WTC11 (cell line): Measurements from ENCODE around the gene CYLD. TPM values are rescaled to one million over a fixed set of nuclear protein-coding genes. Genes with fewer than 3 reads are reported as not detected.

Experiments
- ATAC-seq: fragments of 200-7000 bp; cut with Tn5 transposase; 2 replicates; pipeline ENCODE4 v1.10.0; 2021; ENCODE audit warnings: mild to moderate bottlenecking, moderate library complexity
- Bru-seq: library from RNA; stranded (reverse); fragments of 400-500 nt; gene quantifications from one replicate; lab custom pipeline; 2021; lab: Mats Ljungman, UMichigan
- CTCF ChIA-PET: fragments of 300-600 bp; sonication (Branson Sonifier 250); formaldehyde crosslinking; loops from one replicate; lab custom pipeline; 2021; ENCODE audit warnings: antibody characterized with exemption; lab: Charles Lee
- POLR2A ChIA-PET: fragments of 350-600 bp; sonication (Branson Sonifier 250); formaldehyde crosslinking; loops from one replicate; lab custom pipeline; 2021; ENCODE audit warnings: antibody characterized with exemption; lab: Charles Lee
- DNase-seq: peaks from one replicate; pipeline ENCODE4 v3.0.0; 2021; ENCODE audit warnings: low spot score
- H3K27ac Mint-ChIP-seq: 2 replicates; pipeline ENCODE4 v1.8.0; 2021; ENCODE audit warnings: mixed read lengths
- H3K27me3 Mint-ChIP-seq: 2 replicates; pipeline ENCODE4 v1.8.0; 2021; ENCODE audit warnings: low read depth, mild to moderate bottlenecking, moderate library complexity, mixed read lengths
- H3K36me3 Mint-ChIP-seq: 2 replicates; pipeline ENCODE4 v1.8.0; 2021; ENCODE audit warnings: mixed read lengths
- H3K4me1 Mint-ChIP-seq: 2 replicates; pipeline ENCODE4 v1.8.0; 2022; ENCODE audit warnings: mixed read lengths
- H3K4me3 Mint-ChIP-seq: 2 replicates; pipeline ENCODE4 v1.8.0; 2021; ENCODE audit warnings: mild to moderate bottlenecking, moderate library complexity, mixed read lengths
- H3K9me3 Mint-ChIP-seq: 2 replicates; pipeline ENCODE4 v1.8.0; 2021; ENCODE audit warnings: mixed read lengths
- CBFB ChIP-seq: sonication (generic); formaldehyde crosslinking; IDR thresholded peaks from 2 replicates; pipeline ENCODE4 v1.8.1; 2022; ENCODE audit warnings: mild to moderate bottlenecking, low read depth, missing genetic modification reagents
- CREB1 ChIP-seq: sonication (generic); formaldehyde crosslinking; IDR thresholded peaks from 2 replicates; pipeline ENCODE4 v1.8.0; 2023; ENCODE audit warnings: mild to moderate bottlenecking, missing genetic modification reagents
- CREM ChIP-seq: sonication (generic); formaldehyde crosslinking; IDR thresholded peaks from 2 replicates; pipeline ENCODE4 v1.8.1; 2022; ENCODE audit warnings: mild to moderate bottlenecking, missing genetic modification reagents, moderate library complexity
- FOXK1 ChIP-seq: sonication (generic); formaldehyde crosslinking; IDR thresholded peaks from 2 replicates; pipeline ENCODE4 v1.8.0; 2022; ENCODE audit warnings: mild to moderate bottlenecking, moderate library complexity, missing genetic modification reagents
- KAT7 ChIP-seq: sonication (generic); formaldehyde crosslinking; IDR thresholded peaks from 2 replicates; pipeline ENCODE4 v1.8.1; 2023; ENCODE audit warnings: missing genetic modification reagents, mild to moderate bottlenecking, borderline replicate concordance
- MXD4 ChIP-seq: fragments of 250-450 bp; sonication (Bioruptor Pico); IDR thresholded peaks from 2 replicates; pipeline ENCODE4 v1.8.0; 2021; ENCODE audit warnings: mild to moderate bottlenecking, moderate library complexity, borderline replicate concordance
- NFYB ChIP-seq: sonication (generic); formaldehyde crosslinking; conservative IDR thresholded peaks from 2 replicates; pipeline ENCODE4 v1.8.0; 2022; ENCODE audit warnings: low read depth, missing genetic modification reagents
- RELA ChIP-seq: sonication (generic); formaldehyde crosslinking; IDR thresholded peaks from 2 replicates; pipeline ENCODE4 v1.8.1; 2022; ENCODE audit warnings: missing genetic modification reagents, mild to moderate bottlenecking, borderline replicate concordance
- SMAD4 ChIP-seq: sonication (generic); formaldehyde crosslinking; IDR thresholded peaks from 2 replicates; pipeline ENCODE4 v1.8.0; 2022; ENCODE audit warnings: mild to moderate bottlenecking, missing genetic modification reagents
- ZBTB21 ChIP-seq: sonication (generic); formaldehyde crosslinking; IDR thresholded peaks from 2 replicates; pipeline ENCODE4 v1.8.1; 2023; ENCODE audit warnings: mild to moderate bottlenecking, missing genetic modification reagents, borderline replicate concordance
- ZNF219 ChIP-seq: sonication (generic); formaldehyde crosslinking; IDR thresholded peaks from 2 replicates; pipeline ENCODE4 v1.8.0; 2023; ENCODE audit warnings: missing genetic modification reagents, mild to moderate bottlenecking, borderline replicate concordance
- ZNF317 ChIP-seq: sonication (generic); formaldehyde crosslinking; IDR thresholded peaks from 2 replicates; pipeline ENCODE4 v1.8.1; 2023; ENCODE audit warnings: low read depth, mild to moderate bottlenecking, moderate library complexity, missing genetic modification reagents, borderline replicate concordance
- ZNF416 ChIP-seq: fragments of 250-450 bp; sonication (Bioruptor Pico); IDR thresholded peaks from 2 replicates; pipeline ENCODE4 v1.9.0; 2021; ENCODE audit warnings: mild to moderate bottlenecking, inconsistent platforms
- long read RNA-seq, 3 experiments: library from RNA in 1 of 3; library from capped mRNA in 1 of 3; library from polyadenylated mRNA in 1 of 3; unstranded in 2 of 3; stranded (forward) in 1 of 3; transcript quantifications; one replicate each; pipeline ENCODE4 v2.0.0, GENCODE V29; 2021
- total RNA-seq: library from RNA; stranded (reverse); gene quantifications from 3 replicates; pipeline ENCODE4 v1.2.3, GENCODE V29; 2021
- TF ChIP-seq, protein P1 (sequence below): sonication (generic); formaldehyde crosslinking; IDR thresholded peaks from 2 replicates; pipeline ENCODE4 v1.8.1; 2022; ENCODE audit warnings: mild to moderate bottlenecking, moderate library complexity, missing genetic modification reagents
- TF ChIP-seq, protein P2 (sequence below): sonication (generic); formaldehyde crosslinking; IDR thresholded peaks from 2 replicates; pipeline ENCODE4 v1.8.0; 2023; ENCODE audit warnings: missing genetic modification reagents, mild to moderate bottlenecking, borderline replicate concordance
- TF ChIP-seq, protein P3 (sequence below): sonication (generic); formaldehyde crosslinking; IDR thresholded peaks from 2 replicates; pipeline ENCODE4 v1.8.1; 2023; ENCODE audit warnings: mild to moderate bottlenecking, missing genetic modification reagents, moderate library complexity
- TF ChIP-seq, protein P4 (sequence below): fragments of 250-450 bp; sonication (Bioruptor Pico); IDR thresholded peaks from 2 replicates; pipeline ENCODE4 v1.9.0; 2021; ENCODE audit warnings: mild to moderate bottlenecking
- TF ChIP-seq, protein P5 (sequence below): sonication (generic); formaldehyde crosslinking; IDR thresholded peaks from 2 replicates; pipeline ENCODE4 v1.8.0; 2022; ENCODE audit warnings: mild to moderate bottlenecking, missing genetic modification reagents
- TF ChIP-seq, protein P6 (sequence below): sonication (generic); formaldehyde crosslinking; conservative IDR thresholded peaks from 2 replicates; pipeline ENCODE4 v1.8.1; 2023; ENCODE audit warnings: mild to moderate bottlenecking, low read depth, missing genetic modification reagents, moderate library complexity
- TF ChIP-seq, protein P7 (sequence below): sonication (generic); formaldehyde crosslinking; IDR thresholded peaks from 2 replicates; pipeline ENCODE4 v1.8.1; 2023; ENCODE audit warnings: mild to moderate bottlenecking, missing genetic modification reagents, moderate library complexity
- TF ChIP-seq, protein P8 (sequence below): fragments of 250-450 bp; sonication (Bioruptor Pico); conservative IDR thresholded peaks from 2 replicates; pipeline ENCODE4 v1.9.0; 2021; ENCODE audit warnings: mild to moderate bottlenecking

Gene CYLD
- total RNA-seq (9.4 to 10.8 TPM (median 9.6 TPM) in 3 replicates), Bru-seq, nascent RNA (percentile 54 among the genes with signal in this experiment)
- long read RNA-seq, experiment 1, transcript CYLD-202 (18 exons, 3,536 nt) = major isoform, 12 of 60 reads
- long read RNA-seq, experiment 1, transcript CYLD-214 (18 exons, 3,513 nt) = minor isoform, 11 of 60 reads
- long read RNA-seq, experiment 1, partial matches to known transcripts = 11 of 60 reads
- long read RNA-seq, experiment 1, other reads (novel, unspliced or antisense) = 25 of 60 reads
- long read RNA-seq, experiment 2, partial matches to known transcripts = 3 of 12 reads
- long read RNA-seq, experiment 2, other reads (novel, unspliced or antisense) = 7 of 12 reads
- long read RNA-seq, experiment 3, partial matches to known transcripts = 0 of 2 reads
- long read RNA-seq, experiment 3, other reads (novel, unspliced or antisense) = 1 of 2 reads

DNA sequence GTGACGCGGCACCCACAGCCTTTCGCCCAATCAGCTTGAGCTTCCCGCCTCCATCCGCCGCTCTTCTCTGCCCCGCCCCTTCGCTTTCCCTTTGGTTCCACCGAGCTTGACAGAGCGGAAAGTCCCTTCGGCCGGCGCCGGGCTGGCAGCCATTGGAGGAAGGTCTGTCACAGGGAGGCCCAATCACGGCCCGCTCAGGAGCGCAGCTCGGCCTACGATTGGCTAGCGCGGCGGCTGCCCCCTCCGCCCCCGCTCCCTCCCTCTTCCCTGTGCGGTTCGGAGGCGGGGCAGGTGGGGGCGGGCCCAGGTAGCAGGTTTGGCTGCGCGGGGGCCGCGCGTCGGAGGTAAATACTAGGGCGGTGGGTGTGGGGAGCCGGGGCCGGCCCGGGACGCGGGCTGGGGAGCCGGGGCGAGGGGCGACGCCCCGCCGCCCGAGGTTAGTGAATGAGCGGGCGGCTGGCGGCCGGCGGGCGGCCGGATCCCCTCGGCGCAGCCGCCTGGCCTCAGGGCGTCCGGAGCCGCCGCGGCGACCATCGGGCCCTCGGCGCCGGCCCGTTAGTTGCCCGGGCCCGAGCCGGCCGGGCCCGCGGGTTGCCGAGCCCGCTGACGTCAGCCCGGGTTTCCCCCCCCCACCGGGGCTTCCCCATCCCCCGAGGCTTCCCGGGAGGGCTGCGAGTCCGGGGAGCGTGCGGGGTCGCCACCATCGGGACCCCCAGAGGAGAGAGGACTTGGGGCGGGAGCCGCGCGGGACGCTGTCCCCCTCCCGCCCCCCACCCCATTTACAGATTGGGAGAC is at the start of gene CYLD:
Gene CYLD, plus strand, starts transcription at position 306 of the 795 bp plus-strand sequence. CDS start 7,613 bp downstream, outside the sequence.
- ATAC-seq = peak; percentile 98
- ChIA-PET POLR2A (no interaction called here), CTCF (interaction anchor here (0.6 to 5.7 kb wide), 13 partner anchors 22 to 307 kb away, joined by 3 to 44 read pairs (median 4); no protein-coding TSS in a partner anchor)
- peak within 1 kb of the TSS; percentile 73 for H3K4me3 Mint-ChIP-seq
- H3K27me3 Mint-ChIP-seq = no peaks in the 10 kb centered on the region; the same call in none of the 2 replicates
- peaks cover 34% of the 10 kb centered on the region for H3K4me1 Mint-ChIP-seq
- H3K36me3 Mint-ChIP-seq = no peaks in the 10 kb centered on the region
- DNase-seq = peak; percentile 99
- no peaks in the 10 kb centered on the region for H3K9me3 Mint-ChIP-seq
- H3K27ac Mint-ChIP-seq = peak within 1 kb of the TSS; percentile 87; the same call in 1 of the 2 replicates
- TF ChIP-seq ZNF416 (CRISPR knock-in tag) (no peak), MXD4 (CRISPR knock-in tag) (no peak), CBFB (CRISPR knock-in tag) (no peak), NFYB (CRISPR knock-in tag) (peak; percentile 94), SMAD4 (CRISPR knock-in tag) (no peak), KAT7 (CRISPR knock-in tag) (no peak), CREM (CRISPR knock-in tag) (no peak), ZBTB21 (CRISPR knock-in tag) (no peak), CREB1 (CRISPR knock-in tag) (no peak), ZNF317 (no peak), RELA (CRISPR knock-in tag) (no peak), FOXK1 (CRISPR knock-in tag) (peak; percentile 97), ZNF219 (CRISPR knock-in tag) (no peak)
- TF ChIP-seq, protein P1, sequence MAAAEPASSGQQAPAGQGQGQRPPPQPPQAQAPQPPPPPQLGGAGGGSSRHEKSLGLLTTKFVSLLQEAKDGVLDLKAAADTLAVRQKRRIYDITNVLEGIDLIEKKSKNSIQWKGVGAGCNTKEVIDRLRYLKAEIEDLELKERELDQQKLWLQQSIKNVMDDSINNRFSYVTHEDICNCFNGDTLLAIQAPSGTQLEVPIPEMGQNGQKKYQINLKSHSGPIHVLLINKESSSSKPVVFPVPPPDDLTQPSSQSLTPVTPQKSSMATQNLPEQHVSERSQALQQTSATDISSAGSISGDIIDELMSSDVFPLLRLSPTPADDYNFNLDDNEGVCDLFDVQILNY (CRISPR knock-in tag) = 0 out of 2 replicates have a peak, but pooled peaks have one; percentile 67
- TF ChIP-seq, protein P2, sequence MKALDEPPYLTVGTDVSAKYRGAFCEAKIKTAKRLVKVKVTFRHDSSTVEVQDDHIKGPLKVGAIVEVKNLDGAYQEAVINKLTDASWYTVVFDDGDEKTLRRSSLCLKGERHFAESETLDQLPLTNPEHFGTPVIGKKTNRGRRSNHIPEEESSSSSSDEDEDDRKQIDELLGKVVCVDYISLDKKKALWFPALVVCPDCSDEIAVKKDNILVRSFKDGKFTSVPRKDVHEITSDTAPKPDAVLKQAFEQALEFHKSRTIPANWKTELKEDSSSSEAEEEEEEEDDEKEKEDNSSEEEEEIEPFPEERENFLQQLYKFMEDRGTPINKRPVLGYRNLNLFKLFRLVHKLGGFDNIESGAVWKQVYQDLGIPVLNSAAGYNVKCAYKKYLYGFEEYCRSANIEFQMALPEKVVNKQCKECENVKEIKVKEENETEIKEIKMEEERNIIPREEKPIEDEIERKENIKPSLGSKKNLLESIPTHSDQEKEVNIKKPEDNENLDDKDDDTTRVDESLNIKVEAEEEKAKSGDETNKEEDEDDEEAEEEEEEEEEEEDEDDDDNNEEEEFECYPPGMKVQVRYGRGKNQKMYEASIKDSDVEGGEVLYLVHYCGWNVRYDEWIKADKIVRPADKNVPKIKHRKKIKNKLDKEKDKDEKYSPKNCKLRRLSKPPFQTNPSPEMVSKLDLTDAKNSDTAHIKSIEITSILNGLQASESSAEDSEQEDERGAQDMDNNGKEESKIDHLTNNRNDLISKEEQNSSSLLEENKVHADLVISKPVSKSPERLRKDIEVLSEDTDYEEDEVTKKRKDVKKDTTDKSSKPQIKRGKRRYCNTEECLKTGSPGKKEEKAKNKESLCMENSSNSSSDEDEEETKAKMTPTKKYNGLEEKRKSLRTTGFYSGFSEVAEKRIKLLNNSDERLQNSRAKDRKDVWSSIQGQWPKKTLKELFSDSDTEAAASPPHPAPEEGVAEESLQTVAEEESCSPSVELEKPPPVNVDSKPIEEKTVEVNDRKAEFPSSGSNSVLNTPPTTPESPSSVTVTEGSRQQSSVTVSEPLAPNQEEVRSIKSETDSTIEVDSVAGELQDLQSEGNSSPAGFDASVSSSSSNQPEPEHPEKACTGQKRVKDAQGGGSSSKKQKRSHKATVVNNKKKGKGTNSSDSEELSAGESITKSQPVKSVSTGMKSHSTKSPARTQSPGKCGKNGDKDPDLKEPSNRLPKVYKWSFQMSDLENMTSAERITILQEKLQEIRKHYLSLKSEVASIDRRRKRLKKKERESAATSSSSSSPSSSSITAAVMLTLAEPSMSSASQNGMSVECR (CRISPR knock-in tag) = no peak; the same call in 1 of the 2 replicates
- TF ChIP-seq, protein P3, sequence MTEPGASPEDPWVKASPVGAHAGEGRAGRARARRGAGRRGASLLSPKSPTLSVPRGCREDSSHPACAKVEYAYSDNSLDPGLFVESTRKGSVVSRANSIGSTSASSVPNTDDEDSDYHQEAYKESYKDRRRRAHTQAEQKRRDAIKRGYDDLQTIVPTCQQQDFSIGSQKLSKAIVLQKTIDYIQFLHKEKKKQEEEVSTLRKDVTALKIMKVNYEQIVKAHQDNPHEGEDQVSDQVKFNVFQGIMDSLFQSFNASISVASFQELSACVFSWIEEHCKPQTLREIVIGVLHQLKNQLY = no peak
- TF ChIP-seq, protein P4, sequence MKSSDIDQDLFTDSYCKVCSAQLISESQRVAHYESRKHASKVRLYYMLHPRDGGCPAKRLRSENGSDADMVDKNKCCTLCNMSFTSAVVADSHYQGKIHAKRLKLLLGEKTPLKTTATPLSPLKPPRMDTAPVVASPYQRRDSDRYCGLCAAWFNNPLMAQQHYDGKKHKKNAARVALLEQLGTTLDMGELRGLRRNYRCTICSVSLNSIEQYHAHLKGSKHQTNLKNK = no peak
- TF ChIP-seq, protein P5, sequence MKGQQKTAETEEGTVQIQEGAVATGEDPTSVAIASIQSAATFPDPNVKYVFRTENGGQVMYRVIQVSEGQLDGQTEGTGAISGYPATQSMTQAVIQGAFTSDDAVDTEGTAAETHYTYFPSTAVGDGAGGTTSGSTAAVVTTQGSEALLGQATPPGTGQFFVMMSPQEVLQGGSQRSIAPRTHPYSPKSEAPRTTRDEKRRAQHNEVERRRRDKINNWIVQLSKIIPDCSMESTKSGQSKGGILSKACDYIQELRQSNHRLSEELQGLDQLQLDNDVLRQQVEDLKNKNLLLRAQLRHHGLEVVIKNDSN (CRISPR knock-in tag) = 0 out of 2 replicates have a peak, but pooled peaks have one; percentile 20
- TF ChIP-seq, protein P6, sequence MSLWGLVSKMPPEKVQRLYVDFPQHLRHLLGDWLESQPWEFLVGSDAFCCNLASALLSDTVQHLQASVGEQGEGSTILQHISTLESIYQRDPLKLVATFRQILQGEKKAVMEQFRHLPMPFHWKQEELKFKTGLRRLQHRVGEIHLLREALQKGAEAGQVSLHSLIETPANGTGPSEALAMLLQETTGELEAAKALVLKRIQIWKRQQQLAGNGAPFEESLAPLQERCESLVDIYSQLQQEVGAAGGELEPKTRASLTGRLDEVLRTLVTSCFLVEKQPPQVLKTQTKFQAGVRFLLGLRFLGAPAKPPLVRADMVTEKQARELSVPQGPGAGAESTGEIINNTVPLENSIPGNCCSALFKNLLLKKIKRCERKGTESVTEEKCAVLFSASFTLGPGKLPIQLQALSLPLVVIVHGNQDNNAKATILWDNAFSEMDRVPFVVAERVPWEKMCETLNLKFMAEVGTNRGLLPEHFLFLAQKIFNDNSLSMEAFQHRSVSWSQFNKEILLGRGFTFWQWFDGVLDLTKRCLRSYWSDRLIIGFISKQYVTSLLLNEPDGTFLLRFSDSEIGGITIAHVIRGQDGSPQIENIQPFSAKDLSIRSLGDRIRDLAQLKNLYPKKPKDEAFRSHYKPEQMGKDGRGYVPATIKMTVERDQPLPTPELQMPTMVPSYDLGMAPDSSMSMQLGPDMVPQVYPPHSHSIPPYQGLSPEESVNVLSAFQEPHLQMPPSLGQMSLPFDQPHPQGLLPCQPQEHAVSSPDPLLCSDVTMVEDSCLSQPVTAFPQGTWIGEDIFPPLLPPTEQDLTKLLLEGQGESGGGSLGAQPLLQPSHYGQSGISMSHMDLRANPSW (CRISPR knock-in tag) = no peak
- TF ChIP-seq, protein P7, sequence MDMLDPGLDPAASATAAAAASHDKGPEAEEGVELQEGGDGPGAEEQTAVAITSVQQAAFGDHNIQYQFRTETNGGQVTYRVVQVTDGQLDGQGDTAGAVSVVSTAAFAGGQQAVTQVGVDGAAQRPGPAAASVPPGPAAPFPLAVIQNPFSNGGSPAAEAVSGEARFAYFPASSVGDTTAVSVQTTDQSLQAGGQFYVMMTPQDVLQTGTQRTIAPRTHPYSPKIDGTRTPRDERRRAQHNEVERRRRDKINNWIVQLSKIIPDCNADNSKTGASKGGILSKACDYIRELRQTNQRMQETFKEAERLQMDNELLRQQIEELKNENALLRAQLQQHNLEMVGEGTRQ (CRISPR knock-in tag) = peak; percentile 38
- TF ChIP-seq, protein P8, sequence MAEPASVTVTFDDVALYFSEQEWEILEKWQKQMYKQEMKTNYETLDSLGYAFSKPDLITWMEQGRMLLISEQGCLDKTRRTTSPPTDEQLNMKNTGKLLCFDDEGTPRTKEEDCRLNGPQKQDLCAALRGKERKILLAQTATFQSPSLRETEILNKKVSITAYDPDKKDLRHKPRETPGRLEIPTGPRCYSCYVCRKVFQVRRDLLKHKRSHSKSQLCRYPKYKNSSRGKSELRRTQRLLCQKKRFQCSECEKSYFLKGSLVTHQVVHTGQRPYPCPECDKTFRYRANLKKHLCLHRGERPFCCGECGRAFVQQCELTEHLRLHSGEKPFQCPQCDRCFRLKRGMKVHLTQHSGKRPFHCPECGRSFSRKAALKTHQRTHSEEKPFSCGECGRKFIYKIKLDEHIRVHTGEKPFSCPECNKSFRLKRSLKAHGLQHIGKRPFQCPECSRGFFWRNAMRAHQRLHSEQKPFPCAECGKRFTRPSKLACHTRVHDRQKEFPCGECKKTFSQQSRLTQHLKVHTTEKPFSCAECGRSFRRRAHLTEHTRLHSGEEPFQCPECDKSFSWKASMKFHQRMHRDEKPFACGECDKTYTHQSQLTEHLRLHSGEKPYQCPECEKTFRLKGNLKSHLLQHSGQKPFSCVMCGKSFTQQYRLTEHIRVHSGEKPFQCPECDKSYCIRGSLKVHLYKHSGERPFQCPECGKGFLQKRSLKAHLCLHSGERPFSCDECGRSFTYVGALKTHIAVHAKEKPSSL (CRISPR knock-in tag) = no peak
